ENCODE measurements around the gene CASR. TPM values are rescaled to one million over a fixed set of nuclear protein-coding genes. Genes with fewer than 3 reads are reported as not detected.

Gene CASR
- total RNA-seq, 4 donors from 2014 or later = not detected

- no peak for ATAC-seq
- Histone ChIP-seq H3K4me3 (peak overlapping the region in 2 of 4 donors; percentile 9 to 13), H3K4me1 (no peaks in the 10 kb centered on the region), H3K27ac (no peak overlapping the region), H3K36me3 (no peaks in the 10 kb centered on the region), H3K27me3 (peaks cover 20 to 31% (median 25%) of the 10 kb centered on the region in 3 donors), H3K9me3 (no peaks in the 10 kb centered on the region)
- DNase-seq = no peak
- in situ Hi-C loops (cut with MboI; ENCODE audit: low sequenced_read_pairs in 4 of 4) (no loop called here), intact Hi-C loops (cut with DNase I; ENCODE audit: low total_unique reads) (no loop called here)
- TF ChIP-seq CTCF (IDR thresholded peaks at IDR 0.05 in 4 of 5, conservative IDR thresholded peaks at IDR 0.05 in 1 of 5) = no peak
Observed at GRCh38 chr3:122183893-122184590, 574 bp downstream of the CASR start.

GRCh38 chr3:122184591-122184929, 1.1 kb downstream of the CASR start:
- Histone ChIP-seq H3K27me3 (peaks cover 20 to 31% (median 25%) of the 10 kb centered on the region in 3 donors), H3K27ac (no peak overlapping the region), H3K36me3 (no peaks in the 10 kb centered on the region), H3K4me1 (no peaks in the 10 kb centered on the region), H3K4me3 (peak overlapping the region in 2 of 4 donors; percentile 9 to 13), H3K9me3 (no peaks in the 10 kb centered on the region)
- TF ChIP-seq POLR2A (IDR thresholded peaks at IDR 0.05) (no peak), CTCF (IDR thresholded peaks at IDR 0.05 in 4 of 5, conservative IDR thresholded peaks at IDR 0.05 in 1 of 5) (no peak)
- intact Hi-C loops (cut with DNase I; ENCODE audit: low total_unique reads) = no loop called here
- no peak for ATAC-seq
- in situ Hi-C loops (cut with MboI; ENCODE audit: low sequenced_read_pairs in 4 of 4) = no loop called here
- DNase-seq = no peak

GRCh38 chr3:122186372-122186771, 2.9 kb downstream of the CASR start:
- TF ChIP-seq POLR2A (IDR thresholded peaks at IDR 0.05) (no peak), CTCF (IDR thresholded peaks at IDR 0.05 in 4 of 5, conservative IDR thresholded peaks at IDR 0.05 in 1 of 5) (no peak)
- no peak overlapping the region for H3K4me3 ChIP-seq
- H3K27me3 ChIP-seq = peaks cover 20 to 31% (median 25%) of the 10 kb centered on the region in 3 donors
- no peak overlapping the region for H3K27ac ChIP-seq
- intact Hi-C loops (cut with DNase I; ENCODE audit: low total_unique reads) = no loop called here
- DNase-seq = no peak
- H3K36me3 ChIP-seq = no peaks in the 10 kb centered on the region
- ATAC-seq = no peak
- H3K9me3 ChIP-seq = no peaks in the 10 kb centered on the region
- H3K4me1 ChIP-seq = no peaks in the 10 kb centered on the region
- in situ Hi-C loops (cut with MboI; ENCODE audit: low sequenced_read_pairs in 4 of 4) = no loop called here

GRCh38 chr3:122188737-122189136, 5.3 kb downstream of the CASR start:
- DNase-seq = no peak
- intact Hi-C loops (cut with DNase I; ENCODE audit: low total_unique reads) (no loop called here), in situ Hi-C loops (cut with MboI; ENCODE audit: low sequenced_read_pairs in 4 of 4) (no loop called here)
- Histone ChIP-seq H3K9me3 (no peaks in the 10 kb centered on the region), H3K4me3 (no peak overlapping the region), H3K4me1 (no peaks in the 10 kb centered on the region), H3K27ac (no peak overlapping the region), H3K27me3 (peaks cover 12 to 20% (median 18%) of the 10 kb centered on the region in 3 donors), H3K36me3 (no peaks in the 10 kb centered on the region)
- no peak for ATAC-seq
- TF ChIP-seq CTCF (IDR thresholded peaks at IDR 0.05 in 4 of 5, conservative IDR thresholded peaks at IDR 0.05 in 1 of 5) (no peak), POLR2A (IDR thresholded peaks at IDR 0.05) (no peak)

GRCh38 chr3:122189357-122189756, 5.9 kb downstream of the CASR start:
- Histone ChIP-seq H3K4me1 (no peaks in the 10 kb centered on the region), H3K27me3 (peaks cover 7 to 14% (median 12%) of the 10 kb centered on the region in 3 donors), H3K9me3 (no peaks in the 10 kb centered on the region), H3K27ac (no peak overlapping the region), H3K36me3 (no peaks in the 10 kb centered on the region), H3K4me3 (no peak overlapping the region)
- DNase-seq = no peak
- no peak for ATAC-seq
- in situ Hi-C loops (cut with MboI; ENCODE audit: low sequenced_read_pairs in 4 of 4) = no loop called here
- intact Hi-C loops (cut with DNase I; ENCODE audit: low total_unique reads) = no loop called here
- TF ChIP-seq POLR2A (IDR thresholded peaks at IDR 0.05) = no peak
- no peak for TF ChIP-seq CTCF (IDR thresholded peaks at IDR 0.05 in 4 of 5, conservative IDR thresholded peaks at IDR 0.05 in 1 of 5)
